ENCODE measurements around the gene NRXN3.

NRXN3 gene

GRCh38 chr14:79841433-79841832 is 1671.3 kb downstream of the NRXN3 start:
- TF ChIP-seq, protein P1, sequence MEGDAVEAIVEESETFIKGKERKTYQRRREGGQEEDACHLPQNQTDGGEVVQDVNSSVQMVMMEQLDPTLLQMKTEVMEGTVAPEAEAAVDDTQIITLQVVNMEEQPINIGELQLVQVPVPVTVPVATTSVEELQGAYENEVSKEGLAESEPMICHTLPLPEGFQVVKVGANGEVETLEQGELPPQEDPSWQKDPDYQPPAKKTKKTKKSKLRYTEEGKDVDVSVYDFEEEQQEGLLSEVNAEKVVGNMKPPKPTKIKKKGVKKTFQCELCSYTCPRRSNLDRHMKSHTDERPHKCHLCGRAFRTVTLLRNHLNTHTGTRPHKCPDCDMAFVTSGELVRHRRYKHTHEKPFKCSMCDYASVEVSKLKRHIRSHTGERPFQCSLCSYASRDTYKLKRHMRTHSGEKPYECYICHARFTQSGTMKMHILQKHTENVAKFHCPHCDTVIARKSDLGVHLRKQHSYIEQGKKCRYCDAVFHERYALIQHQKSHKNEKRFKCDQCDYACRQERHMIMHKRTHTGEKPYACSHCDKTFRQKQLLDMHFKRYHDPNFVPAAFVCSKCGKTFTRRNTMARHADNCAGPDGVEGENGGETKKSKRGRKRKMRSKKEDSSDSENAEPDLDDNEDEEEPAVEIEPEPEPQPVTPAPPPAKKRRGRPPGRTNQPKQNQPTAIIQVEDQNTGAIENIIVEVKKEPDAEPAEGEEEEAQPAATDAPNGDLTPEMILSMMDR (IDR thresholded peaks at IDR 0.05; ENCODE audit: low read depth, low read length, missing control alignments) = no peak
- H3K4me3 ChIP-seq (ENCODE audit: low read depth, low read length) = no peak overlapping the region
- no peak for DNase-seq (ENCODE audit: low read depth)

GRCh38 chr14:79842270-79842669 is 1672.1 kb downstream of the NRXN3 start:
- no peak for DNase-seq (ENCODE audit: low read depth)
- no peak overlapping the region for H3K4me3 ChIP-seq (ENCODE audit: low read depth, low read length)
- TF ChIP-seq, protein P1 (IDR thresholded peaks at IDR 0.05; ENCODE audit: low read depth, low read length, missing control alignments) = no peak

- TF ChIP-seq, protein P1 (IDR thresholded peaks at IDR 0.05; ENCODE audit: low read depth, low read length, missing control alignments) = no peak
- no peak overlapping the region for H3K4me3 ChIP-seq (ENCODE audit: low read depth, low read length)
- DNase-seq (ENCODE audit: low read depth) = no peak
Observed at GRCh38 chr14:79852950-79853744, 1683.0 kb downstream of the NRXN3 start.

GRCh38 chr14:79855789-79856188 is 1685.6 kb downstream of the NRXN3 start:
- TF ChIP-seq, protein P1 (IDR thresholded peaks at IDR 0.05; ENCODE audit: low read depth, low read length, missing control alignments) = no peak
- no peak overlapping the region for H3K4me3 ChIP-seq (ENCODE audit: low read depth, low read length)
- DNase-seq (ENCODE audit: low read depth) = no peak

- TF ChIP-seq, protein P1 (IDR thresholded peaks at IDR 0.05; ENCODE audit: low read depth, low read length, missing control alignments) = no peak
- no peak for DNase-seq (ENCODE audit: low read depth)
- H3K4me3 ChIP-seq (ENCODE audit: low read depth, low read length) = no peak overlapping the region
Observed at GRCh38 chr14:79856381-79856780, 1686.2 kb downstream of the NRXN3 start.

GRCh38 chr14:79861111-79861510 is 1690.9 kb downstream of the NRXN3 start:
- DNase-seq (ENCODE audit: low read depth) = no peak
- H3K4me3 ChIP-seq (ENCODE audit: low read depth, low read length) = no peak overlapping the region
- TF ChIP-seq, protein P1 (IDR thresholded peaks at IDR 0.05; ENCODE audit: low read depth, low read length, missing control alignments) = no peak

GRCh38 chr14:79862045-79862444 is 1691.9 kb downstream of the NRXN3 start:
- no peak for DNase-seq (ENCODE audit: low read depth)
- TF ChIP-seq, protein P1 (IDR thresholded peaks at IDR 0.05; ENCODE audit: low read depth, low read length, missing control alignments) = no peak

More at GRCh38 chr14:79862045-79862444, 1691.9 kb downstream of the NRXN3 start:
- H3K4me3 ChIP-seq (ENCODE audit: low read depth, low read length) = no peak overlapping the region
